ENCODE data around the gene PSMA7.

Gene PSMA7

DNA sequence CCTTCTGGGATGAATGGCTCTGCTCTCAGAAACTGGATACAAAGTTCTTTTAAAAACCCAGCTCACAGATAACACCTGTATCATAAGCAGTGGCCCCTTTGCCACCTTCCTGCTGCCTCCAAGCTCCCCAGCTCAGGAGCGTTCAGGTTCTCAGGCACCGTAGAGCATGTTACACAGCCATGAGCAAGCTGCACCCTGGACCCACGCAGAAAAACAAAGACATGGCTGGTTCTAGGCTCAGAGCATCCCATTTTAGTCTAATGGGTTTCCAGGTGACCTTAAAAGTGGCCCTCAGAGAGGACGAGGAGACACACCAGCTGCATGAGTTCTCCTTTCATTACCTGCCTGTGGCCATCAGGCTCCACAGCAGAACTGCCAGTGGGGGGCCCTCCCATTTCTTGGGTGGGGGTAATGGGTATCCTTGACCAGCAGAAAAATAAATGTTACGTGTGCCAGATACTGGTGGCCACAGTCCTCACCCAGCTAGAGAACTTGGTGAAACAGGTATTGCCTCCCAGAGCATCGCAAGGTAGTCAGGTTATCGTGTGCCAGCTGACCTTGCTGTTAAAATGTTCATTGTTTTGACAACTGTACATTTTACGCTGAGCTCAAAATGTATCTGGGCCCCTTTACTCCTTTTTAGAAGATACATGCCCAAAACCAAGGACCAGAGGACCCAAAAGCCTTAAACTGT is 7.5 kb downstream of the PSMA7 start:
- DNase-seq, result no peak

DNA sequence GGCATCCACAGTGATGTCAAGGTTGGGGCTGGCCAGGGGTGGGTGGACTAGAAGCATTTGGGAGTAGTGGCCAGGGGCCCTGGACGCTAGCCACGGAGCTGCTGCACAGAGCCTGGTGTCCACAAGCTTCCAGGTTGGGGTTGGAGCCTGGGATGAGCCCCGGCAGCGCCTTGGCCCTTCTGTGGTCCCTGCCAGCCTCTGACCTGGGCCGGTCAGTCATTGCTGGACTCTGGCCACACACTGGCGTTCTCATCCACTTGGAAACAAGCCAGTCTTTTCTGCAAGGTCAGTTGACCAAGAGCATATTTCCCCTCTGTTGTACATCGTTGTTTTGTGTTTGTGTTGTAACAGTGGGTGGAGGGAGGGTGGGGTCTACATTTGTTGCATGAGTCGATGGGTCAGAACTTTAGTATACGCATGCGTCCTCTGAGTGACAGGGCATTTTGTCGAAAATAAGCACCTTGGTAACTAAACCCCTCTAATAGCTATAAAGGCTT is 8.4 kb downstream of the PSMA7 start:
- no peak for DNase-seq

DNA sequence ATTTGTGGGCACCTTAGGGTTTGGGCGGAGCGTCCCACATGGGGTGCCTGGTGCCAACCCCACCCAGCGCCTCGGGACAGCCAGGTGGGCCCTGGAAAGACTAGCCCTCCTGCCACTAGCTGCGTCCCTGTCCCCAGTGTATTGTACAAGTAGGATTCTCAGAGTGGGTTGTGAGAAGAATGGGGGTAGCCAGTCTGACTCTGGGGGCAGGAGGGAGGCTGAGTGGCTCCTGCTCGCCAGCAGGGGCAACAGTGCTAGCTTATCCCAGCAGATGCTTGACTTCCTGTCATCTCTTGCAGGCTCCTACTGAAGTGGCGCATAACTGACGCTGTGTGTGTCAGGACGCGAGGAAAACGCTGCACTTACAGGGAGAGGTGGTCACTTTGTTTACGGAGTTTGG is 9.3 kb downstream of the PSMA7 start:
- DNase-seq, result no peak

DNA sequence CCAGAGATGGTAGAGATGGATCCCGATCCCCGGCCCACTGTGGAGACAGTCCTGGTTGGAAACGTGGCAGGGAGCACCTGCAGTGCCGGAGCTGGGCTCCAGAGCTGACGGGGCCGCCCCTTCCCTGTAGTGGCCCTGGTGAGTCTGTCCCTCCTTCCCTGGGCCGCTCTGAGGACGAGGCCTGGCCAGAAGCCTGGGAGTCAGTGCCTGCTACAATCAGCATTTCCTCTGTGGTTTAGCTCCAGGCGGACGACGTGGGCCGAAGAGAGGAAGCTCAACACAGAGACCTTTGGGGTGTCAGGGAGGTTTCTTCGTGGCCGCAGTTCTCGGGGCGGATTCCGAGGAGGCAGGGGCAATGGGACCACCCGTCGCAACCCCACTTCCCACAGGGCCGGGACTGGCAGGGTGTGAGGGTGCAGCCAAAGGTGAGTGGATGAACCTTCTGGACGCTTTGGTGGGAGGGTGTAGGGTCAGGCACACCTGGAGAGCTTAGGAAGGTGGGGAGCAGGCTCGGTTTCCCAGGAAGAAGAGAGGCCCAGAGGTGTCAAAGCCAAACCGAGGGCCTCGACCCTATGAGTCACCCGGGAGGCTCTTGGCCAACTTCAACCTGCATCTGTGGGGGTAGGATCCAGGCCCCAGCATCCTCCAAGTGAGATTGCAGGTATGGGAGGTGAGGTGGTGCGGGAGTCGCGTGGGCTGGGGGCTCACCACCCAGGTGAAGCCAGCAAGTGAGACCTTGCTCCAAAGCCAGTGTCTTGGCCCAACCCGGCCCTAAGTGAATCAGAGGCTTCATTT is 9.9 kb downstream of the PSMA7 start:
- DNase-seq, result no peak

DNA sequence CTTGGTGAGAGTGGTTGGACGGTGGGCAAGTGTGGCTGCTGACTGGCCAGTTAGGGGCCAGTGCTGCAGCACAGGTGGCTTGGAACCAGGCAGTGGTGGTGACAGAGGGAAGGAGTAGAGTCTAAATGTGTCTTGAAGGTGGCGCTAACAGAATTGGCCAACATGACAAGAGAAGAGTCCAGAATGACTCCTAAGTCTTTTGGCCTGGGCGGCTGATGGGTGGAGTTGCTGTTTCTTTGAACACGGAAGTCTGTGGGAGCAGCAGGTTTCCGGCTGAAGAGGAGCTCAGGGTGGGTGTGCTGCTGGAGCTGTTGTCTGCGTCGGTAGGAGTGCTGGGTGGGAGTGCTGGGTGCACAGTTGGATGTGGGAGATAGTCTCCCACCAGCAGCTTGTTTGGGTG is 10.8 kb downstream of the PSMA7 start:
- no peak for DNase-seq

DNA sequence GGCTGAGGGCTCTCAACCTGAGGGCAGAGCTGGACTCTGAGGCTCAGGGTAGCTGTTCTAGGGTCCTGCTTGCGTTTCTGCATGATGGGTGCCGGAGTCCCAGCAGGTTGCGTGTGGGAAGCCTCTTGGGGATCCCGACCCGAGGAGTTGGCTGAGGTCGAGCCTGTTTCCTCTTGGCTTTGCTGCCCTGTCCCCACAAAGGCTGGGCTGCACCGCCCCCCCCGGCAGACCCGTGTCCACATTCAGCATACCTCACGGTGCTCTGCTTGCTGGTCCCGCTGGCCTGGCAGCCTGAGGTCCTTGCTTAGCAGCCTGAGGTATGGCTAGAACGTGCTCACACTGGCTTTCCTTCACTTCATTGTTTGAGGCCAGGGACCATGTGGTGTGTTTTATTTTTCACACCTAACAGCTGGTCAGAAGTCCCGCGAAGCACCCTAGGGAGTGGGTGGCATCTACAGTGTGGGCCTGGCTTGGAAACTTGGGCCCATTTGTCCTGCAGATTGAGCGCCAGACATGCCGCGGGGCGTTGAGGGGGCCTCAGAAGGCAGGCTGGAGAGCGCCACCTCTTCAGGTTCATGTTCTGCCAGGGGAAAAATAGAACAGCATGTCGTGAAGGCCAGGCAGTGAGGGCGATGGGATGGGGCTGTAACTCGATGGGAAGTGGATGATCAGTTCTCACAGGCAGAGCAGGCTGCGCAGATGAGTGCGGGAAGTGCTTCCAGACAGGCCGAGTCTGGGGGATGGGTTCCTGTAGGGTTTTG is 11.5 kb downstream of the PSMA7 start:
- no peak for DNase-seq

DNA sequence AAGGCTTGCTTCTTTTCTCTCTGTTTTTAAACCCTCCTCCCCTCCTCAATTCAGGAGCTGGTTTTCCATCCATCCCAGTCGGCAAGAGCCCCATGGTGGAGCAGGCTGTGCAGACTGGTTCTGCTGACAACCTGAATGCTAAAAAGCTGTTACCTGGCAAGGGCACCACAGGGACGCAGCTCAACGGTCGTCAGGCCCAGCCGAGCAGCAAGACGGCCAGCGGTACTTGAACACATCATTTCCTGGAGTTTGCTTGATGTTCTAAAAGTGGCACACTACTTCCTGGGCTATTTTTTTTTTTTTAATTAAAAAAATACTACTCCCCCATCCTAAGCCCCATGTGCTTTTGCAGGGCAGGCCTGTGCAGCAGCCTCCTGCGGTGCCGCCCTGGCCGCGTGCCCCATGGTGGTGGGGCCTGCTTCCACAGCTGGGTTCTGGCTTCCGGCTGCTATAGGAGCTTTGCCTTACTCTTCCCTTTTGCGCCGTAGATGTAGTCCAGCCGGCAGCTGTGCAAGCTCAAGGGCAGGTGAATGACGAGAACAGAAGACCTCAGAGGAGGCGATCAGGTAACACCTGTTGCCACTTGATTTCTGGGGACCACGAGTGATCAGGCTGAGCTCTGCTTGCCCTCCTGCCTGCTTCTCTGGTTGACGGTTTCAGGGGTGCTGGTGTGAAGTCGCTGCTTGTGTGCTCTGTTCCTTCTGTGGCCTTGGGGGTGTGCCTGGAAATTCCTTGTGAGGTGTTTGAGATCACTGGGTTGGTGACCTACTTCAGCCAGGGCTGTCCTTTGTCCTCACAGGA is 13.3 kb downstream of the PSMA7 start:
- DNase-seq, result no peak

DNA sequence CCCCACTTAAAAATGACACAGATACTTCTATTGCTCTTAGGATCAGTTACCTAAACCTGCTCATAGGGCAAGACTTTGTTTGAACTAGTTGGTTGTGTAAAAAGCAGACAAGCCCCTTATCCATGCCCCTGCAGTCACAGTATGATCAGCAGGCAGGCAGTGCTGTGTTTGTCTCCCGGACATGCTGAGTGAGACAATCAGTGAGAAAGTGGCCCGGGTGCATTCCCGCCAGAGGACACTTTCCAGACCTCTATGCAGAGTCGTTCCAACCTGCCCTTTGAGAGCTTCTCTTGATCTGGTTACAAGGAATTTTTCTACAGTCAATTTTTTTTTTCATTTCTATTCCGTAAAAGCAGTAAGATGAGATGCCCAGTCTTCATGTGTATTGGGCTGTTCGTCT is 14.7 kb downstream of the PSMA7 start:
- no peak for DNase-seq

DNA sequence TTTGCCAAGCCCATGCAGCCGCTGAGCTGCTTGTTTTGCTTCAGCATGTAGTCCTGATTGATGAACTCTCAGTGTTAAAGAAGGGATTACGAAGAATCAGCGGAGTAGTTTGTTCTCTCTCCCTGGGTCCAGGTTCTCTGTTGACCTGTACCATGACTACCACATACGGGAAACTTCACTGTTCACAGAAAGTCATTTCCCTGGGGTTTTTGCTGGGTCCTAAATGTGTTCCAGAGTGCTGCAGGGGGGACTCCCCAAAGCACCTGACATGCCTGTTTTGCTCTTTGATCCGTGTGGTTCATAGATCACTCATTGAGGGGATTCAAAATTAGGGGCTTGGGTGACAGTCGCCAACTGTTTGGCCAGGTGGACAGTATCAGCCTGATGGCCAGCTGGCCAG is 15.4 kb downstream of the PSMA7 start:
- no peak for DNase-seq

DNA sequence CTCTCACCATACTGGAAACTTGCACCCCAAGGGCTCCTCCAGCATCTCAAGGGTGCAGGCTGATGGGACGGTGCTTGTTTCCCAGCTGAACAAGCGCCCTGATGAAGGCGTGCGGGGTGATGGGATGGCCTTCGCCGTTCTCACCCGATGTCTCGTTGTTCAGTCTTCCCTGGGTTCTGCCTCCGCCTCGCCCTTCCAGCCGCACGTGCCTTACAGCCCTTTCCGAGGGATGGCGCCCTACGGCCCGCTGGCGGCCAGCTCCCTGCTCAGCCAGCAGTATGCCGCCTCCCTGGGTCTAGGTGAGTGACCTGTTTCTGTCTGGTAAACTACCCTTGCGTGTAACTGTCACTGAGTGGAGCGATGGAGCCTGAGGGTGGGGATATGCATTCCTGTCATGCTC is 17.1 kb downstream of the PSMA7 start:
- DNase-seq, result no peak

DNA sequence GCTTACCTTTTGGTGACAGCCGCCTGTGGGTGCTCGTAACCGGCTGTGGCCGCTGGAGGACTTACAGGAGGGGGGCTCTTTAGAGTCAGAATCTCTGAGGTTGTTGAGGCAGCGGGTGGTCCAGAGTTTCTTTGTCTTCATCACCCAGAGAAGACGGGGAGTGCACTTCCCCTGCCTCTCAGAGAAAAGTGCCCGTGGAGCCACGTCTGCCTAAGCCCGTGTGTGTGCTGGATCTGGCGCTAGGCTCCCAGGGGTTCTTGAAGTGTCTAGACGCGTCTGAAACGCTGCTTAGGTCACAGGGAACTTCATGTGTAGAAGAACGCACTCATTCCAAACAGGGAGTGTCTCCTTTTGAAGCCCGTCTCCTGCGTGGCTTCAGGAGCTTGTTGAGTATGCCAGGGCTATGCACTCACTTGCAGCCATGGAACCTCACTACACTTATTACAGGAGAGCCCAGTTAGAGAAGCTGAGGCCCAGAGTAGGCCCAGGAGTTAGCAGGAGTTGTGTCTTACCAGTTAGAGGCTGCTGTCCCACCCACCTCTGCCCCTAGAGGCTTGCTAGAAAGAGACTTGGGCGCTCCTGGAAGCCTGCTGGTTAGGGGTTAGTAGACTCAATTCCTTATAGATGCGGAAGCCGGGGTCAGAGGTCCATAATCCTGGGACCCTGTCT is 19.6 kb downstream of the PSMA7 start:
- peak; percentile 25 for DNase-seq

DNA sequence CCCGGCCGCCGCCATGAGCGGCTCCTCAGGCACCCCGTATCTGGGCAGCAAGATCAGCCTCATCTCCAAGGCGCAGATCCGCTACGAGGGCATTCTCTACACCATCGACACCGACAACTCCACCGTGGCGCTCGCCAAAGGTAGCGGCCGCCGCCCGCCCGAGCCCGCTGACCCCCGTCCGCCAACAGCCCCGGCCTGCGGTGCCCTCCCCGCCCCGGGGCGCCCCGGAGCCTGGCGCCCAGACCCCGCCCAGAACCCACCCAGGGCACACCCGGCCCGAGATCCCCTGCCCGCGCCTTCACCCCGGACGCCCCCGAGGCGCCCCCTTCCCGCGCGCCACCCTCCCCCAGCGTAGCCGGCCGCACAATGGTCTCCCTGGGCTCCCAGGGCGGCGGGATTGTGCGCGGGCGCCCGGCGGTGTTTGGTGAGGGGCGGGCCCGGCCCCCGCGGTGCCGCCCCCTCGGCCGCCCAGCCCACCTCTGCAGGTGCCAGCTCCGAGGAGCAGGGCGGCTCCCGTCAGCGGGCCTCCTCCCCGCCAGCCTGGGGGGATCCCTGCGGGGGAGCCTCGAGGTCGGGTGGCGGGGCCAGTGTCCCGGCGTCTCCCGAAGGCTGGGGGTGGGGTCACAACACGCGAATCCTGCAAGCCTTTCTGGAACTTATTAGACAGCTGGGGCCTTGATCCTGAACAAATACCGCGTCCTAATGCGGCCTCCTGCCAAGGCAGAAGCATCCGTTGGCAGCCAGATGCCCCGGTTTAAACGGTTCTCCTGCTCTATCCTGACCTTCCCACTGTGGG is 20.3 kb downstream of the PSMA7 start:
- peak; percentile 75 for DNase-seq

DNA sequence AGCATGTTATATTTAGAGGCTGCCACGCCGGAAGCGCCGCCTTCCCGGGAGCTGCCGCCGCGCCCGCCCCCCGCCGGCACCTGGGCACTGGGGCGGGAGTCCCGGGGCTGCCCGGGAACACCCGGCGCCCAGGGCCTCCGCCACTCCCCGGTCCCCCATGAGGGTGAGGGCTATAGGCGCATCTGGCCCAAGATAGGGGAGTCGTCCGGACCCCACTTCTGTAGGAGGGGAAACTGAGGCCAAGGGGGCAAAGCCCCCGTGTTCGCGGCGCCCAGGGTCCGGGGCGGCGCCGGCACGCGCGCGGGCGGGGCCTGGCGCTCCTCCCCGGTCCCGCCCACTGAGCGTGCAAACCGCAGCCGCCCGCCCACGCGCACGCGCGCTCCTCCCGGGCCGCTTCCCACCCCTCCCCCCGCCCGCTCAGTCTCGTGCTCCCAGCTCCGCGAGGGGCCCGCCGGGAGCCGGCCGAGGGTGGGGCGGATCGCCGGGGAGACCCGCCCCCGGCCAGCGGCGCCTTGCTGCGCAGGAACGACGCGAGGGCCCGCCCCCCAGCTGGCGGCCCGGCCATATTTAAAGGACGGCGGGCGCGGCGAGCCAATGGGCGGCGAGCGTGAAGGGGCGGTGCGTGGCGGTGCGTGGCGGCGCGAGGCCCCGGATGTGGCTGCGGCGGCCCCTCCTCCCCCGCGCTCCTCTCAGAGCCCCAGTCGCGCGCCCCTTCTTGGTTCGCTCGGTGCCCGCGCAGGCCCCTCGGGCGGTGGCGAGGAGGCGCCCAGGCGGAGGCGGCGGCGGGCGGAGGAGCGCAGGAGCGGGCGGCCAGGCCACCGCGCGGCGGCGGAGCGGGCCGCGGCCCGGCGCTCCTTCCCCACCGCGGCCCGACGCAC is 21.2 kb downstream of the PSMA7 start, which contains the start of gene LSM14B:
TSS of gene LSM14B (plus strand) at position 700 of the 878 bp plus-strand sequence. CDS start 192 bp downstream, outside the sequence.
- DNase-seq, result peak; percentile 98

DNA sequence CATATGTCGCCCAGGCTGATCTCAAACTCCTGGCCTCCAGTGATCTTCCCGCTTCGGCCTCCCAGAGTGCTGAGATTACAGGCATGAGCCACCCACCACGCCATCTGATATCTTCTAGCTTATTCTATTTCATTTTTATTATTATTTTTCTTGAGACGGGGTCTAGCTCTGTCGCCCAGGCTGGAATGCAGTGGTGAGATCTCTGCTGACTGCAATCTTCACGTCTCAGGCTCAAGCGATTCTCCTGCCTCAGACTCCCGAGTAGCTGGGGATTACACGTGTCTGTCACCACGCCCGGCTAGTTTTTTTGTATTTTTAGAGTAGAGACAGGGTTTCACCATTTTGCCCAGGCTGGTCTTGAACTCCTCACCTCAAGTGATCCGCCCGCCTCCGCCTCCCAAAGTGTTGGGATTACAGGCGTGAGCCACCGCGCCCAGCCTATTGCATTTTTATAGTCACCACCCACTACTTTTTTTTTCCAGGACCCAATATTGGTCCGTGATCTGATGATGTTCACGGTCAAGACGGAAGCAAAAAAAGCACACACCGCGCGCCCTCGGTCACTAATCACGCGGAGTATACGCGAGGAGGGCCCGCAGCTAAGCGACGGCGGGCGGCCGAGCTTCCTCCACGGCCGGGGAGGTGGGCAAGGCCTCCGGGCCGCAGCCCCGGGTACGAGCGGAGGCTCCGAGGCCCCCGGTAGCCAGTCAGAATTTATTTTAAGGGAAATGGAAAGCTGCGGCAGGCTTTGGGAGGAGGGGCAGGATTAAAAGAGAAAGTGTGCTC is 22.0 kb downstream of the PSMA7 start:
- no peak for DNase-seq

DNA sequence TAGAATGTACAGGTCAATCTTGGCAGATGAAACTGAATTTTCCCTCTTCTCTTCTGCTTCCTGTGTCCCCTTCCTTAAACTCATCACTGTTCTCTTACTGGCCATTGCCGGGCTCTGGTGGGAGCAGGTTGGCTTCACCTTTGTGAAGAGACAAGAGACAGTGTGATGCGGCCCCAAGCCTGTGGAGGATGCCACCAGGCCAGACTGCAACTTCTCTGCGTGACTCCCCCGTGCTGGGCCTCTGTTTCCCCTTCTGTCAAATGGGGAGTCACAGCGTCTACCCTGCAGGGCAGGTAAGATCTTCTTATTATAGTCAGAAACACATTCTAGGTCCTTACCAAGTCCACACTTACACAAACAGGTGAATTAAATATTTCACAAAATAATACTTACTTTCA is 22.8 kb downstream of the PSMA7 start:
- no peak for DNase-seq

DNA sequence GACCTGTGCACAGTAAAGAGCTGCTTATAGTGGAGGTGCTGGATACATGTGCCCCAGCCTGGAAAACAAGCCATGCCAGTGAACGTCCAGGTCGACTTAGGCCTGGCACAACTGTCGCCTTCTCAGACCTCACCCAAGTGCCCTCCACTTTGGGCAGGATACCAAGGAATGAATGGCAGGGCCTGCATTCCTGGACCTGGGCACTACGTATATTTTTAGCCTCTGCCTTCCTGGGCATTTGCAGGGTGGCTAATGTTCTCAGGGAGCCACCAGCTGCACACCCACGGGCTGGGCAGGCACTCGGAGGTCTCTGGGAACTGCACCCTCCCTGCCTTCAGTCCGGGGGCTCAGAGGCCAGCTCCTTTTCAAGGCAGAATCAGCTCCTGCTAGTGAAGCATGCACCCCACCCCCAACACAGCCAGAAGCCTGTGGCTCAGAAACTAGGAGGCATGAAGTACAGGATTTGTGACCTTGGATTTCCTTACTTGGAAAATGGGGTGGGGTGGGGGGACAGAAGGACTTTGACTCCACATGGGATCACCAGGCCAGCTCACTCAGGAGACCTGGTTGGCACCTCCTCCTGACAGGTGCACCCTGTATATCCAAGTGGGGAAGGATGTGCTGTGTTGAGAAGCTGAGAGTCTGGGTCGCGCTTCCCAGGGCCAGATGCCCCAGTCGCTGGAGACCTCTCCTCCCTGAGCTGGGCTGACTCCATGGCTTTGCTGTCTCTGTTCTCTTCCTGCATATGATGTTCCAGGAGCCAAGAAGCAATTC is 23.4 kb downstream of the PSMA7 start:
- no peak for DNase-seq

DNA sequence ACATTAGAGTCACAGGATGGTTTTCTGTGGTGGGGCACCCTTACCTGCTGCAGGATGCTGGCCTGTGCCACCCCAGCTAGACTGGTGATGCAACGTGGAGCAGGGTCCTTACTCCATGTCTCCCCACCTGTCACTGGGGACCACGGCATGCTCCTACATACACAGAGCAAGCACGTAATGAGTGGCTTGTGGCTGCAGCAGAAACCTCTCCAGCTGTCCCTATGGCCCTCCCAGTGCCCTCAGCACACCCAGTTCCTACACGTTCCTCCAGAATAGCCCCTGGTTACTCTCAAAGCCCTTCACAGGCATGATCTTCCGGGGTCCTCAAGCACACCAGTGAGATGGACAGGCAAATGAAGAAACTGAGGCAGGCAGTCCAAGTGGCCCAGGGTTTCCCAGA is 24.1 kb downstream of the PSMA7 start:
- DNase-seq, result no peak

Measured in eye (tissue), 1 donor.